Measurements from ENCODE around the gene NDUFAB1.
"Not testable (repeated sequence)": the region's sequence is repeated elsewhere in the genome, so short reads cannot be mapped to it uniquely, and the experiment has no call there.

The NDUFAB1 gene

DNA sequence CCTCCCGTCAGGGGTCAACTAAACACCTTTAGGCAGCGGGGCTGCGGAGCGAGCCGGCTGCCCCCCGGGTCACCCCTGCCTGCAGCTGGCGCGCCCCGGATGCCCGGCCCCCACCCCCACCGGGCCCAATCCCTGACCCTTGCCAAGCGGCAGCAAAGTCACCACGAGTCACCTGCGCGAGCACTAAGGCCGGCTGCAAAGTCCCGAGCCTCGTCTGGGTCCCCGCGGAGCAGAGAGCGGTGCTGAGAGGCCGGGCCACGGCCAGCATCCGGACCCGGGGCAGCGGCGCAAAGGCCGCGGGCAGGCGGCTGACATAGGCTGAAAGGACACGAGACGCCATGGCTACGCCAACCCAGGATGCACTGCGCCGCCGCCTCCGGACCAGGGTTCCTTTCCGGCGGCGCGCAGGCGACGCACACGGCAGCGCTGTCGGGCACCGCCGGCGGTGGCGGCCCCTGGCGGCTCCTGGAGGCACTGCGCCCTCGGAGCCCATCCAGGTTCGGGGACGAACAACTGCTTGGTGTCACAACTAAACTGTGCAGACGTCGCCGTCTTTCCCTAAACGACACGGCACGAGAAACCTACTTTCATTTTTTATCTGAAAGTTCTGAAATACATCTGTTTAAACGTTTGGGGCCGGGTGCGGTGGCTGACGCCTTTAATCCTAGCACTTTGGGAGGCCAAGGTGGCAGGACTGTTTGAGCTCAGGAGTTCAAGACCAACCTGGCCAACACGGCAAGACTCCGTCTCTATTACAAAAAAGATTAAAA is at the start of gene NDUFAB1:
TSS of gene NDUFAB1 (minus strand) at position 366 of the 770 bp plus-strand sequence. CDS start at position 340, 26 bp downstream.
- DNase-seq: peak; percentile 95 to 97 (median 96)

DNA sequence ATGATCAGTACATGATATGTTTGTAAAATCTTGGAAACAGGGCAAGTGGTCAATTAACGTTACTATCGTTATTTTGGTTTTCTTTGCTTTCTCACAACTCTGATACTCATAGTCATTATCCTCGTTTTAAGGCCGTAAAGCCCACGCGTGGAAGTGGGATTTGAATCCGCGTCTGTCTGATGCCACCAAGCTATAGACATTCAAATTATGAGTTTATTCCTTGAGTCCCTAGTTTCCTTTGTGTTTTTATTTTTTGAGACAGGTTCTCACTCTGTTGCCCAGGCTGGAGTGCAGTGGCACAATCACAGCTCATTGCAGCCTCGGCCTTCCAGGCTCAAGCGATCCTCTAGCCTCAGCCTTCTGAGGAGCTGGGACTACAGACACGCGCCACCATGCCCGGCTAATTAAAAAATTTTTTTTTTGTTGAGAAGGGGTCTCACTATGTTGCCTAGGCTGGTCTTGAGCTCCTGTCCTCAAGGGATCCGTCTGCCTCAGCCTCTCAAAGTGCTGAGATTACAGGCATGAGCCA is 46.2 kb upstream of the NDUFAB1 start:
- no peak for DNase-seq

DNA sequence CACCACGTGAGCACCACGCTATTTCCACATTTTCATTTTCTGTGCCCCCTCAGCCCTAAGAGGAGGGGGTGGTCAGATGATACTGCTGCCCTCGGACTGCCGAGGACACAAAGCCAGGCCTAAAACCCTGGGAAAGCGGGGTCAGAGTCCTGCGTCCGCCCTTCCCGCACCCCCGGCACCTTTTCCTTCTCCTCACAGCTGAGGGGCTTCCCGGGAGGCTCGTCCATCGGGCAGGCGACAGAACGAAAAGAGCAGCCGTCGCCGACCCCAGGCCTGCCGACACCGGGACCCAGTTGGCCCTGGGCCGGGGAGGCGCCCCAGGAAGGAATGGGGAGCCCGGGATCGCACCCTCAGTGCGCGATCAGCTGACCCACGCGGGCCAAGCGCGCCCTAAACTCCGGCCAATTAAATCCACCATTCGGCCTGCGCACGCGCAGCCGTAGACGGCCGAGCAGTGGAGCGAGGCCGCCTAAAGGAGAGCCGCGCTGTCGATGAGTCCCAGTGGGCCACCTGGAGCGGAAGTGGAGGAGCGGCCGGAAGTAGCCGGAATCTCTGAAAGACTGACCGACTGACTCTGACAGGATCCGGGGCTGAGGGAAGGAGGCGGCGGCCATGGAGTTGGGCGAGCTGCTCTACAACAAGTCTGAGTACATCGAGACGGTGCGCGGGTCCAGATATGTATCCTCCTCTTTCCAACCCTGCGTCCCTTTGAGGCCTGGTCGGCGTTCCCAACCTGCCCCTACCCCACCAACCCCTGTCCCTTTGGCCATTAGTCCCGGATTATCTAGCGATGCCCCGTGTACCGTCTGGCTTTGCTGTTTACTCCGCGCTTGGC is 45.0 kb upstream of the NDUFAB1 start, which contains the start of the genes DCTN5 and PALB2:
TSS of gene DCTN5 (plus strand) at position 536 of the 835 bp plus-strand sequence. CDS start at position 613, 77 bp downstream.
TSS of gene PALB2 (minus strand) at position 380 of the 835 bp plus-strand sequence. CDS start at position 227, 153 bp downstream.
- DNase-seq: peak; percentile 98

DNA sequence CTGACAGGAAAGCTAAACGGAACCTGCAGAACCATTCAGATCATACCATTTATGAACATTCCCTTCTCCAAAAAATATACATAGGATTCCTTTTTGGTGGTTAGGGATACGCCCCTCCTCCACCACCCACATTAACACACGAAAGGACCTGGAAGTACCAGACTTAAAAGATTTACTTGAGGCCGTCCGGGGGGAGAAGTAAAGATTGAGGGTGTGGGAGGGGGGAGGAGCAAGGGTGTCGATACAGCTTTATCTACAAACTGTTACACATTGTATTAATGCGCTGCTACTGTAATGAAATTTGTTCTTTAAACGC is 44.5 kb upstream of the NDUFAB1 start:
- DNase-seq: no peak

- DNase-seq: no peak
Observed at GRCh38 chr16:23635958-23636357, 39.8 kb upstream of the NDUFAB1 start.

DNA sequence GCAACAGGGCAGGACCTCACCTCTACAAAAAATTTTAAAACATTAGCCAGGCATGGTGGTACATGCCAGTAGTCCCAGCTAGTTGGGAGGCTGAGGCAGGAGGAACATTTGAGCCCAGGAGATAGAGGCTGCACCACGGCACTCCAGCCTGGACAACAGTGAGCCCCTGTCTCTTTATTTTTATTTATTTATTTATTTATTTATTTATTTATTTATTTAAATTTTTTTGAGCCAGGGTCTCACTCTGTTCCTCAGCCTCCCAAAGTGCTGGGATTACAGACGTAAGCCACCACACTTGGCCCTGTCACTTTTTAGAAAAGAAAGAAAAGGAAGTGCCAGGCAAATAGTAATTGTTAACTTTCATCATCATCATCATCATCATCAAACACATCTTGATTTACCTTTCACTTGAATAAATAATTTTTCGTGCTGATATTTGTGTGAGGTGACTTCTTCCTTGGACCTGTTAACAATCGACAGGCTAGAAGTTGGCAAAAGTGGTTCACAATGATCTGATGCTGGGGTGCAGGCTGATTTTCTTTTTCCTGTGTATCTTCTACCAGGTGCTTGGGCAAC is 38.4 kb upstream of the NDUFAB1 start:
- DNase-seq: no peak

DNA sequence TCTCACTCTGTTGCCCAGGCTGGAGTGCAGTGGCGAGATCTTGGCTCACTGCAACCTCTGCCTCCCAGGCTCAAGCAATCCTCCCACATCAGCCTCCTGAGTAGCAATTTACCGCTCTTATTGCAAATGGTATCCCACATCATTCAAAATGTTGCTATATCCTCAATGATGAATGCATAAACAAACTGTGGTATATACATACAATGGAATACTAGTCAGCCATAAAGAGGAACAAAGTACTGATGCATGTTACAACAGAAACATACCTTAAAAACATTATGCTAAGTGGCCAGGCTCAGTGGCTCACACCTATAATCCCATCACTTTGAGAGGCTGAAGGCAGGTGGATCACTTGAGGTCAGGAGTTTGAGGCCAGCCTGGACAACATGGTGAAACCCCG is 35.8 kb upstream of the NDUFAB1 start:
- DNase-seq: not testable (repeated sequence)

- DNase-seq: no peak
Observed at GRCh38 chr16:23629516-23629915, 33.4 kb upstream of the NDUFAB1 start.

DNA sequence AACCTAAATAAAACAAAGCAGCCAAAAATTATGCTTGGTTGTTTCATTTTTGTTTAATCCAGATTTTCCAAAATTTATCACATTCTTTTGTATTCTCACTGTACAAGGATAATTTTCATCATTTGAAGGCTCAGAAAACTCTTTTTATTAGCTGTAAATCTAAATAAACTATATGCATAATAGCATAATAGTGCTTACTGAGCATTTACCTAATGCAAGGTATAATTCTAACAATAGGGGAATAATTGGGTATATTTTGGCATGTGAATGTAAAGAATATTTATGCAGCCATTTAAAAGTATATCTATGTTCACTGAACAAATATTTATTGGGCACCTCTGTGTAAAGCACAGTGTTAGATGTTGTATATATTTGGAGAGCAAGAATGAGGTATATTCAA is 28.0 kb upstream of the NDUFAB1 start:
- no peak for DNase-seq

DNA sequence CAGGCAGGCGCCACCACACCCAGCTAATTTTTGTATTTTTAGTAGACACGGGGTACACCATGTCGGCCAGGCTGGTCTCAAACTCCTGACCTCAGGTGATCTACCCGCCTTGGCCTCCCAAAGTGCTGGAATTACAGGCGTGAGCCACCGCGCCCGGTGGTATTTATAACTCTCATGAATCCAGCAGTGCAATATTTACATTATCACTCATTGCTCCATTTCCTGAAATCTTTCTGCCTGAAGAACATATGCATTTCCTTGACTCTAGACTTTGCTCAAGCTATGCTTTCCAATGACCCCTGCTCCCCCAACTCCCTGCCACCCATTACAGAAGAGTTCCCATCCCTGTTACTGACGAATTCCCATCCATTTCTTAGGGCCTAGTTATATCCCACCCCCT is 19.7 kb upstream of the NDUFAB1 start:
- DNase-seq: no peak

GRCh38 chr16:23611936-23612335 is 15.8 kb upstream of the NDUFAB1 start:
- no peak for DNase-seq

GRCh38 chr16:23610905-23611304 is 14.8 kb upstream of the NDUFAB1 start:
- not testable (repeated sequence) for DNase-seq

DNA sequence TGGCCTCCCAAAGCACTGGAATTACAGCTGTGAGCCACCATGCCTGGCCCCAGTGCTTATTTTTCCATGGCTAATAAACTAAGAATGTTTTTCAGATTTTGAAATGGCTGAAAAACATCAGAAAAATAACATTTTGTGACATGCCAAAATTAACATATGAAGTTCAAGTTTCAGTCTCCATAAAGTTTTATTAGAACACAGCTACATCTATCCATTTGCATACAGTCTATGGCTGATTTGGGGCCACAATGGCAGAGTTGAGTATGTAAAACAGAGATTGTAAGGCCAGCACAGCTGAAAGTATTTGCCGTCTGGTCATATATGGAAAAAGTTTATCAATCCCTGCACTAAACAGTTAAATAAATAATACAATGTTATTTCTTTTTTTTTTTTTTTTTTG is 13.8 kb upstream of the NDUFAB1 start:
- DNase-seq: no peak

- DNase-seq: peak; percentile 46 to 67 (median 59)
Observed at GRCh38 chr16:23608194-23608593, 12.1 kb upstream of the NDUFAB1 start.

- peak; percentile 33 to 58 (median 44) for DNase-seq
Observed at GRCh38 chr16:23607726-23608125, 11.6 kb upstream of the NDUFAB1 start.

DNA sequence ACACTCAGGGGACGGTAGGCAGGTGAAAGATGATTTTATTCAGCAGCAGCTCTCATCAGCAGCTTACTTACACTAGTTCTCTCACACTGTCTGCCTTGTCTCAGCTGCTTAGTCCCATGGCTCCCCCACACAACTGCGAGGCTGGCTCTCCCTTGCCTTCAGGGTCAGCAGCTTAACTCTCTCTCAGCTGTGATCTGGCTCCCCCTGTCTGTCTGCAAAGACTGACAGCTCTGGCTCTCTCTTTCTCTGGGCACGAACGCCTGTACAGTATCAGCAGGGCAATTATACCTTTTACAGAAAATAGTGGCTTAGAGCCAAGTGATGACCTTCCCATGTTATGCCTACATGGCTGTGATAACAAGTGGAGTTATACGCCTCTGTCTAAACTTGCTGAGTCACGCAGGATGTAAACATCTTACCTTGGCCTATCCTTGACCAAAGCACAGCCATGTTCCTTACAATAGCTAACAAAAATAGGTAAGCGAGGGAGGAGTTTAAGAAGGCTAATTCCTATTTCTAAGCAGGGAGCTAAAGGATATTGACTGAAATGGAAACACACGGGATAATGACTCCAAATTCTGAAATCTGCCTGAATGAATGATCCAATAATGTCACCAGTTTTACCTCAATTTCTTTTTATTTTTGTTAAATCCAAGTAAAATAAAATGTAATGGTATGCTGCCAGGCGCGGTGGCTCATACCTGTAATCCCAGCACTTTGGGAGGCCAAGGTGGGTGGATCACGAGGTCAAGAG is 1.1 kb upstream of the NDUFAB1 start:
- peak in 1 of 3 donors; percentile 18 for DNase-seq

DNA sequence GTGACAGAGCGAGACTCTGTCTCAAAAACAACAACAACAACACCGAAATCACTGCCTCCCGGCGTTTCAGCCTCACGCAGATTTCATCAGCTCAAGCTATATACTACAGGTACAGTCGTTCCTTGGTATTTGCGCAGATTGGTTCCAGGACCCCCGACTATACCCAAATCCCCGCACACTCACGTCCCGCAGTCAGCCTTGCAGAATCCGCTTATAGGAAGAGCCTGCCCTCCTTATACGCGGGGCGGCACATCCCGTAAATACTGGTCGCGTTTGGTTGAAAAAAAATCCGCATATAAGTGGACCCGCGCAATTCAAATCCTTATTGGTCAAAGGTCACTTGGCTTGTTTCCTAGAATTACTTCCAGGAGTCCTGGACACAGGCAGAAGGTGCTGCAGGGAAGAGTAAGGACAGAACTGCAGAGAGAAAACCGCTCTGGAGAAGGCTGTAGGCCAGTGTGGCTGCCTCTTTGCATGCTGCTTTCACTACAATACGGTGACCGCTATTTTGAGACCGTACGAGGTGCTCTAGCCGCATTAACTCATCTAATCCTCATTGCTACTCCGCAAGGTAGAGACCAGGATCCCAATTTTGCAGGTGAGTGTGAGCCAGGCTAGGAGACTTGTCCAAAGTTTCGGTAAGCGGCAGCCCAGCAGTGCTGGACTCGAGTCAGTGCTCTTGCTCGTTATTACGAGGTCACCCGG is 718 bp downstream of the NDUFAB1 start:
- DNase-seq: no peak

- DNase-seq: no peak
Observed at GRCh38 chr16:23594186-23594585, 1.9 kb downstream of the NDUFAB1 start.

GRCh38 chr16:23590181-23590580 is 5.9 kb downstream of the NDUFAB1 start:
- DNase-seq: no peak

DNA sequence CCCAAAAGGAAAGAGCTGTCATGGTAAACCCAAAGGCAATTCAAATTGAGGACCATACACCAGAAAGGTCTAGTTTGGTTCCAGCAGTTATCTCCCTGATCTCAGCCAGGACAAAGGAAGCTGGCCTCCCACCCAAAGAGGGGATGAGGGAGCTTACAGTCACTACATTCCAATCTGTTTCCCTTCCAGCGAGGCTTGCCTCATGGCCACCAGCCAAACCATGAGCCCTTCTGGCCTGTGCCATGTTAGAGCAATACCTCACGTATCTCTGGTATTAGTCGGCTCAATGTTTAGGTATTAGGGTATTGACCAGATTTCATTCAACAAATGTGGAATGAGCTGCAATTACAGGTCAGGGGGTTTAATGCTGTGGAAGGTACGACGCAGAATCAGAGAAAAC is 8.4 kb downstream of the NDUFAB1 start:
- no peak for DNase-seq

DNA sequence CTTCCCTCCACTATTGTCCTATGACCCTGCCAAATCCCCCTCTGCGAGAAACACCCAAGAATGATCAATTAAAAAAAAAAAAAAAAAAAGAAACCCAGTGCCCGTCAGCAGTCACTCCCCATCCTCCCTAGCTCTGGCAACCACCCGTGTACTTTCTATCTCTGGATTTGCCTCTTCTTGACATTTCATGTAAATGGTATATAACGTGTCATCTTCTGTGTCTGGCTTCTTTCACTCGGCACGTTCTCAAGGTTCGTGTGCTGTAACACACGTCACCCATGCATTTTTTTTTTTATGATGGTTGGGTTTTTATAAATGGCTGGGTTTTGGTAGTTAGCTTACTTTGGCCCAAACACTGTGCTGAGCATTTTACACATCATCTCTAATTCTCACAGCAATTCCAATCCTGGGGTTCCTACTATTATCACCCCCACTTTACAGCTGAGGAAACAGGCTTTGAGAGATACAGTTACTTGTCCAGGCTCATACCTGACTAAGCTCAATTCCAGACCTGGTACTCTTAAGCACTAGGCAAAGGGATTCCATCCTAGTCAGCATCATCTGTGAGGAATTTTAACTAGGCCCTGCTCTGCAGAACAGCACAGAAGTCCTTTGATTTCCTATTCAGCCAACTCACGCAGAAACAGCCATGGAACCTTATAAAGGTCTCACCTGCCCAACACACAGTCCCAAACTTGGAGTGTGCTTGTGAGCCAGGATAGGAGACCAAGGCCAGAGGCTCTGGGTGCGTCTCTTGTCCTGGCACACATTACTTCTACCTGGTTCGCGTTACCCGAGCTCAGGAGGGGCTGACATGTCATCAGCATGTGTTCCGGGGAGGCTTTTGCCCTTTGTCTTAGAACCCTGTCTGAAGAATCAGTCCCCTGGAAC is 11.7 kb downstream of the NDUFAB1 start:
- DNase-seq: no peak

Data from suppressor macrophage treated with lipopolysaccharide for 1 hour (primary cell).